B cell (primary cell): ENCODE measurements around the gene DROSHA.

ENCODE experiments used
- CTCF ChIP-seq: fragments of 200-600 bp; IDR thresholded peaks from one replicate; pipeline ENCODE4 v1.8.0; 2022; ENCODE audit warnings: antibody characterized with exemption, mild to moderate bottlenecking
- EZH2 ChIP-seq: IDR thresholded peaks from 2 replicates; pipeline ENCODE4 v1.6.1; 2012; ENCODE audit warnings: borderline replicate concordance, low read depth, mild to moderate bottlenecking, moderate library complexity, low read length; ENCODE audit not compliant: insufficient read depth, poor library complexity, severe bottlenecking

- TF ChIP-seq CTCF (no peak), EZH2 (no peak)
Observed at GRCh38 chr5:31469886-31470285, 62.0 kb downstream of the DROSHA start.
